Brain microvascular endothelial cell (primary cell): ENCODE results near the gene EXOC6B.

Experiments
- DNase-seq: peaks from one replicate; pipeline ENCODE4 v3.0.0-alpha.2; 2020
- H3K27ac ChIP-seq: fragments of 250-450 bp; sonication (Bioruptor Pico); 2 replicates; pipeline ENCODE4 v1.5.1; 2020; ENCODE audit warnings: mild to moderate bottlenecking, moderate library complexity
- H3K27me3 ChIP-seq: fragments of 250-450 bp; sonication (Bioruptor Pico); replicated peaks from 2 replicates; pipeline ENCODE4 v1.5.1; 2020; ENCODE audit warnings: mild to moderate bottlenecking
- H3K36me3 ChIP-seq: fragments of 250-450 bp; sonication (Bioruptor Pico); replicated peaks from 2 replicates; pipeline ENCODE4 v1.5.1; 2020; ENCODE audit warnings: mild to moderate bottlenecking
- H3K4me3 ChIP-seq: 2 replicates; pipeline ENCODE4 v1.5.1; 2011; ENCODE audit warnings: low read depth, mild to moderate bottlenecking, control low read depth, low read length, moderate library complexity
- CTCF ChIP-seq: IDR thresholded peaks from 2 replicates; pipeline ENCODE4 v1.5.1; 2011; ENCODE audit warnings: low read depth, mild to moderate bottlenecking, moderate library complexity, low read length, control low read depth, inconsistent platforms; ENCODE audit errors: missing control alignments
- in situ Hi-C: cut with HindIII; loops from 2 replicates; pipeline ENCODE4 v1.10.0; 2017; ENCODE audit warnings: low sequenced_read_pairs, low pct_ligation_motif_present

Gene EXOC6B

GRCh38 chr2:72362733-72363132 is 463.1 kb downstream of the EXOC6B start:
- no peaks in the 10 kb centered on the region for H3K27me3 ChIP-seq
- H3K36me3 ChIP-seq, result no peaks in the 10 kb centered on the region
- H3K4me3 ChIP-seq, result no peak overlapping the region
- no peak for TF ChIP-seq CTCF
- no peak overlapping the region for H3K27ac ChIP-seq
- DNase-seq, result no peak
- in situ Hi-C loops, result no loop called here

- no peak for DNase-seq
- no peak overlapping the region for H3K27ac ChIP-seq
- in situ Hi-C loops, result no loop called here
- H3K36me3 ChIP-seq, result no peaks in the 10 kb centered on the region
- no peak overlapping the region for H3K4me3 ChIP-seq
- H3K27me3 ChIP-seq, result no peaks in the 10 kb centered on the region
- TF ChIP-seq CTCF, result no peak
Observed at GRCh38 chr2:72361521-72361920, 464.3 kb downstream of the EXOC6B start.

GRCh38 chr2:72361042-72361441 is 464.8 kb downstream of the EXOC6B start:
- in situ Hi-C loops, result no loop called here
- DNase-seq, result no peak
- no peak overlapping the region for H3K27ac ChIP-seq
- no peaks in the 10 kb centered on the region for H3K27me3 ChIP-seq
- no peak for TF ChIP-seq CTCF
- H3K36me3 ChIP-seq, result no peaks in the 10 kb centered on the region
- H3K4me3 ChIP-seq, result no peak overlapping the region

- no peak overlapping the region for H3K27ac ChIP-seq
- no peaks in the 10 kb centered on the region for H3K36me3 ChIP-seq
- no peak for TF ChIP-seq CTCF
- no peaks in the 10 kb centered on the region for H3K27me3 ChIP-seq
- in situ Hi-C loops, result no loop called here
- DNase-seq, result no peak
- H3K4me3 ChIP-seq, result no peak overlapping the region
Observed at GRCh38 chr2:72350852-72351251, 475.0 kb downstream of the EXOC6B start.

GRCh38 chr2:72349016-72349415 is 476.8 kb downstream of the EXOC6B start:
- no peak overlapping the region for H3K27ac ChIP-seq
- in situ Hi-C loops, result no loop called here
- H3K27me3 ChIP-seq, result no peaks in the 10 kb centered on the region
- DNase-seq, result no peak
- TF ChIP-seq CTCF, result no peak
- H3K4me3 ChIP-seq, result no peak overlapping the region
- H3K36me3 ChIP-seq, result no peaks in the 10 kb centered on the region

GRCh38 chr2:72347081-72347480 is 478.8 kb downstream of the EXOC6B start:
- DNase-seq, result no peak
- no peak for TF ChIP-seq CTCF
- Histone ChIP-seq H3K27me3 (no peaks in the 10 kb centered on the region), H3K4me3 (no peak overlapping the region), H3K27ac (no peak overlapping the region), H3K36me3 (no peaks in the 10 kb centered on the region)
- in situ Hi-C loops, result no loop called here
